Activated B cell treated with CpG ODN at 0.5 μM for 24 hours (primary cell): ENCODE measurements around the gene C2. TPM values are rescaled to one million over a fixed set of nuclear protein-coding genes. Genes with fewer than 3 reads are reported as not detected.

Experiments
- ATAC-seq: fragments of 200-7000 bp; cut with Tn5 transposase; one replicate; pipeline ENCODE4 v1.10.0; 2021; ENCODE audit warnings: low read depth, mild to moderate bottlenecking, moderate library complexity
- CTCF ChIA-PET: fragments of 350-600 bp; sonication (Branson Sonifier 250); formaldehyde crosslinking; loops from one replicate; lab custom pipeline; 2021; ENCODE audit warnings: antibody characterized with exemption; lab: Charles Lee
- POLR2A ChIA-PET: fragments of 350-600 bp; sonication (Branson Sonifier 250); formaldehyde crosslinking; loops from one replicate; lab custom pipeline; 2021; ENCODE audit warnings: antibody characterized with exemption; lab: Charles Lee
- DNase-seq: peaks from one replicate; pipeline ENCODE4 v3.0.0; 2022
- H3K27ac Mint-ChIP-seq: one replicate; pipeline ENCODE4 v1.8.0; 2020; ENCODE audit warnings: mixed read lengths
- H3K27me3 Mint-ChIP-seq: one replicate; pipeline ENCODE4 v1.8.0; 2021; ENCODE audit warnings: mixed read lengths
- H3K36me3 Mint-ChIP-seq: one replicate; pipeline ENCODE4 v1.8.0; 2021; ENCODE audit warnings: low read depth, mixed read lengths
- H3K4me1 Mint-ChIP-seq: one replicate; pipeline ENCODE4 v1.8.0; 2021; ENCODE audit warnings: mixed read lengths
- H3K4me3 Mint-ChIP-seq: one replicate; pipeline ENCODE4 v1.8.0; 2020; ENCODE audit warnings: mild to moderate bottlenecking, mixed read lengths
- H3K9me3 Mint-ChIP-seq: one replicate; pipeline ENCODE4 v1.8.0; 2020; ENCODE audit warnings: mixed read lengths
- CTCF ChIP-seq: fragments of 200-600 bp; IDR thresholded peaks from one replicate; pipeline ENCODE4 v1.8.0; 2022; ENCODE audit warnings: antibody characterized with exemption, mild to moderate bottlenecking
- intact Hi-C: fragments of 100-400 bp; cut with micrococcal nuclease; formaldehyde crosslinking; loops from one replicate; pipeline ENCODE4 v1.15.1; 2024
- total RNA-seq: library from RNA; stranded (reverse); gene quantifications from 2 replicates; pipeline ENCODE4 v1.2.3, GENCODE V29; 2022

Gene C2
- total RNA-seq, 1 donor from 2014 or later = 0.95 TPM

GRCh38 chr6:31946370-31946885 is 18.9 kb downstream of the C2 start:
- intact Hi-C loops = no loop called here
- no peak overlapping the region for H3K4me3 Mint-ChIP-seq
- ATAC-seq = no peak
- peaks cover 3% of the 10 kb centered on the region for H3K36me3 Mint-ChIP-seq
- no peaks in the 10 kb centered on the region for H3K4me1 Mint-ChIP-seq
- DNase-seq = no peak
- no peak for TF ChIP-seq CTCF
- ChIA-PET POLR2A (no interaction called here), CTCF (no interaction called here)
- peaks cover 23% of the 10 kb centered on the region for H3K27me3 Mint-ChIP-seq
- no peaks in the 10 kb centered on the region for H3K9me3 Mint-ChIP-seq
- H3K27ac Mint-ChIP-seq = no peak overlapping the region

GRCh38 chr6:31947070-31947675 is 19.7 kb downstream of the C2 start:
- no peaks in the 10 kb centered on the region for H3K4me1 Mint-ChIP-seq
- intact Hi-C loops = no loop called here
- DNase-seq (no peak), ATAC-seq (no peak)
- ChIA-PET CTCF (no interaction called here), POLR2A (no interaction called here)
- no peak overlapping the region for H3K27ac Mint-ChIP-seq
- H3K36me3 Mint-ChIP-seq = peaks cover 7% of the 10 kb centered on the region
- no peak overlapping the region for H3K4me3 Mint-ChIP-seq
- no peaks in the 10 kb centered on the region for H3K9me3 Mint-ChIP-seq
- peaks cover 21% of the 10 kb centered on the region for H3K27me3 Mint-ChIP-seq
- no peak for TF ChIP-seq CTCF

- H3K27ac Mint-ChIP-seq = no peak overlapping the region
- TF ChIP-seq CTCF = no peak
- H3K27me3 Mint-ChIP-seq = peaks cover 14% of the 10 kb centered on the region
- DNase-seq (no peak), ATAC-seq (no peak)
- no peaks in the 10 kb centered on the region for H3K9me3 Mint-ChIP-seq
- intact Hi-C loops = no loop called here
- POLR2A ChIA-PET = no interaction called here
- H3K4me3 Mint-ChIP-seq = no peak overlapping the region
- H3K4me1 Mint-ChIP-seq = no peaks in the 10 kb centered on the region
- CTCF ChIA-PET = no interaction called here
- H3K36me3 Mint-ChIP-seq = peaks cover 14% of the 10 kb centered on the region
These were observed 20.3 kb downstream of the C2 start for GRCh38 chr6:31947864-31948263.

- CTCF ChIA-PET = no interaction called here
- TF ChIP-seq CTCF = no peak
- DNase-seq (no peak), ATAC-seq (no peak)
- POLR2A ChIA-PET = no interaction called here
- H3K27me3 Mint-ChIP-seq = peaks cover 14% of the 10 kb centered on the region
- no peak overlapping the region for H3K4me3 Mint-ChIP-seq
- intact Hi-C loops = no loop called here
- no peaks in the 10 kb centered on the region for H3K9me3 Mint-ChIP-seq
- H3K4me1 Mint-ChIP-seq = no peaks in the 10 kb centered on the region
- no peak overlapping the region for H3K27ac Mint-ChIP-seq
- peaks cover 19% of the 10 kb centered on the region for H3K36me3 Mint-ChIP-seq
These were observed 20.8 kb downstream of the C2 start for GRCh38 chr6:31948306-31948705.

GRCh38 chr6:31948753-31949413 is 21.4 kb downstream of the C2 start:
- DNase-seq (no peak), ATAC-seq (no peak)
- intact Hi-C loops = no loop called here
- no peak for TF ChIP-seq CTCF
- ChIA-PET CTCF (no interaction called here), POLR2A (no interaction called here)
- Mint-ChIP-seq H3K4me1 (no peaks in the 10 kb centered on the region), H3K4me3 (no peak overlapping the region), H3K9me3 (no peaks in the 10 kb centered on the region), H3K27me3 (peaks cover 12% of the 10 kb centered on the region), H3K27ac (no peak overlapping the region), H3K36me3 (peaks cover 25% of the 10 kb centered on the region)
